Measurements from ENCODE around the gene SFT2D2.

Gene SFT2D2

GRCh38 chr1:168285971-168286927, 60.4 kb downstream of the SFT2D2 start:
- H3K27ac ChIP-seq (replicated peaks): no peak overlapping the region
- no peak for DNase-seq (ENCODE audit: low read depth in 1 of 2, low spot score in 1 of 2)
- no peaks in the 10 kb centered on the region for H3K27me3 ChIP-seq (ENCODE audit: insufficient read depth, poor library complexity, severe bottlenecking)
- TF ChIP-seq GABPA (IDR thresholded peaks at IDR 0.05; ENCODE audit: low read depth): no peak
- H3K4me3 ChIP-seq (replicated peaks; ENCODE audit: insufficient read depth, low read length): no peak overlapping the region

GRCh38 chr1:168287237-168287664, 61.4 kb downstream of the SFT2D2 start:
- peak in 1 of 2 experiments; percentile 8 for DNase-seq (ENCODE audit: low read depth in 1 of 2, low spot score in 1 of 2)
- Histone ChIP-seq H3K27me3 (ENCODE audit: insufficient read depth, poor library complexity, severe bottlenecking) (no peaks in the 10 kb centered on the region), H3K27ac (replicated peaks) (no peak overlapping the region), H3K4me3 (replicated peaks; ENCODE audit: insufficient read depth, low read length) (no peak overlapping the region)
- TF ChIP-seq REST (IDR thresholded peaks at IDR 0.05; ENCODE audit: insufficient replicate concordance, low read depth): no peak
- no peak for TF ChIP-seq POLR2AphosphoS5 (IDR thresholded peaks at IDR 0.05; ENCODE audit: low read depth)
- no peak for TF ChIP-seq GABPA (IDR thresholded peaks at IDR 0.05; ENCODE audit: low read depth)
- TF ChIP-seq SPI1 (IDR thresholded peaks at IDR 0.05; ENCODE audit: borderline replicate concordance, low read depth): no peak
- no peak for TF ChIP-seq CTCF (IDR thresholded peaks at IDR 0.05; ENCODE audit: insufficient read depth, low read length)

- no peak for DNase-seq (ENCODE audit: low read depth in 1 of 2, low spot score in 1 of 2)
- Histone ChIP-seq H3K27ac (replicated peaks) (no peak overlapping the region), H3K27me3 (ENCODE audit: insufficient read depth, poor library complexity, severe bottlenecking) (no peaks in the 10 kb centered on the region), H3K4me3 (replicated peaks; ENCODE audit: insufficient read depth, low read length) (no peak overlapping the region)
- TF ChIP-seq POLR2AphosphoS5 (IDR thresholded peaks at IDR 0.05; ENCODE audit: low read depth) (no peak), SPI1 (IDR thresholded peaks at IDR 0.05; ENCODE audit: borderline replicate concordance, low read depth) (no peak), REST (IDR thresholded peaks at IDR 0.05; ENCODE audit: insufficient replicate concordance, low read depth) (no peak), GABPA (IDR thresholded peaks at IDR 0.05; ENCODE audit: low read depth) (no peak), CTCF (IDR thresholded peaks at IDR 0.05; ENCODE audit: insufficient read depth, low read length) (no peak)
Measured at GRCh38 chr1:168288311-168289052, 62.7 kb downstream of the SFT2D2 start.

GRCh38 chr1:168291222-168291837, 65.5 kb downstream of the SFT2D2 start:
- no peak overlapping the region for H3K27ac ChIP-seq (replicated peaks)
- no peak overlapping the region for H3K4me3 ChIP-seq (replicated peaks; ENCODE audit: insufficient read depth, low read length)
- no peak for DNase-seq (ENCODE audit: low read depth in 1 of 2, low spot score in 1 of 2)
- TF ChIP-seq SPI1 (IDR thresholded peaks at IDR 0.05; ENCODE audit: borderline replicate concordance, low read depth): no peak
- no peak for TF ChIP-seq GABPA (IDR thresholded peaks at IDR 0.05; ENCODE audit: low read depth)
- TF ChIP-seq POLR2AphosphoS5 (IDR thresholded peaks at IDR 0.05; ENCODE audit: low read depth): no peak
- no peak for TF ChIP-seq REST (IDR thresholded peaks at IDR 0.05; ENCODE audit: insufficient replicate concordance, low read depth)
- no peak for TF ChIP-seq CTCF (IDR thresholded peaks at IDR 0.05; ENCODE audit: insufficient read depth, low read length)
- no peaks in the 10 kb centered on the region for H3K27me3 ChIP-seq (ENCODE audit: insufficient read depth, poor library complexity, severe bottlenecking)
